Panc1 (cell line): ENCODE data around the gene SLC30A7. TPM values are rescaled to one million over a fixed set of nuclear protein-coding genes. Genes with fewer than 3 reads are reported as not detected.

ENCODE experiments used
- ATAC-seq: fragments of 200-7000 bp; cut with Tn5 transposase; 2 replicates; pipeline ENCODE4 v1.9.1; 2020; ENCODE audit warnings: mild to moderate bottlenecking, moderate library complexity
- BruUV-seq: library from RNA; stranded (reverse); fragments of 400-500 nt; replicated peaks from 2 replicates; lab custom pipeline; 2021; lab: Mats Ljungman, UMichigan
- CTCF ChIA-PET: fragments of 300-600 bp; sonication (Branson Sonifier 250); formaldehyde crosslinking; loops from one replicate; lab custom pipeline; 2022; ENCODE audit warnings: antibody characterized with exemption; lab: Charles Lee
- POLR2A ChIA-PET: fragments of 300-600 bp; sonication (Branson Sonifier 250); formaldehyde crosslinking; loops from one replicate; lab custom pipeline; 2022; ENCODE audit warnings: antibody characterized with exemption; lab: Charles Lee
- DNase-seq: peaks from one replicate; pipeline ENCODE4 v3.0.0-alpha.2; 2010; ENCODE audit warnings: low read depth, low spot score
- H3K27ac ChIP-seq: 2 replicates; pipeline ENCODE4 v1.5.1; 2011; ENCODE audit warnings: mild to moderate bottlenecking, low read length, inconsistent platforms
- H3K27me3 ChIP-seq: fragments of 200-500 bp; sonication (Bioruptor generic); 2 replicates; pipeline ENCODE4 v1.6.0; 2014; ENCODE audit warnings: low read length, inconsistent platforms; ENCODE audit not compliant: control insufficient read depth, insufficient read depth
- H3K36me3 ChIP-seq: fragments of 200-500 bp; sonication (Bioruptor generic); 2 replicates; pipeline ENCODE4 v1.5.1; 2014; ENCODE audit warnings: inconsistent platforms, mild to moderate bottlenecking, low read length, moderate library complexity; ENCODE audit not compliant: control insufficient read depth, insufficient read depth
- H3K4me1 ChIP-seq: 2 replicates; pipeline ENCODE4 v1.5.1; 2011; ENCODE audit warnings: inconsistent platforms, mild to moderate bottlenecking, low read length, moderate library complexity; ENCODE audit not compliant: control insufficient read depth, insufficient read depth
- H3K4me3 ChIP-seq, 2 experiments: 2 replicates each; pipeline ENCODE4 v1.5.1; 2011 to 2012; ENCODE audit warnings: low read depth in 2 of 2, low read length in 2 of 2, mild to moderate bottlenecking in 2 of 2, inconsistent platforms in 1 of 2, moderate library complexity in 1 of 2
- H3K9me3 ChIP-seq: fragments of 200-500 bp; sonication (Bioruptor generic); 2 replicates; pipeline ENCODE4 v1.5.1; 2014; ENCODE audit warnings: low read depth, mild to moderate bottlenecking, inconsistent platforms, low read length, moderate library complexity; ENCODE audit not compliant: control insufficient read depth, insufficient read depth
- CTCF ChIP-seq: fragments of 450-650 bp; IDR thresholded peaks from 2 replicates; pipeline ENCODE4 v1.5.1; 2017; ENCODE audit warnings: mild to moderate bottlenecking
- POLR2AphosphoS5 ChIP-seq: IDR thresholded peaks from 2 replicates; pipeline ENCODE4 v1.6.1; 2012; ENCODE audit warnings: mild to moderate bottlenecking, low read depth, low read length, moderate library complexity
- REST ChIP-seq, 2 experiments: IDR thresholded peaks; 2 replicates each; pipeline ENCODE4 v1.6.1; 2011 to 2012; ENCODE audit warnings: low read depth in 2 of 2, control low read depth in 1 of 2, low read length in 1 of 2, mild to moderate bottlenecking in 1 of 2, moderate library complexity in 1 of 2; ENCODE audit not compliant: insufficient read depth in 1 of 2
- SIN3A ChIP-seq: IDR thresholded peaks from 2 replicates; pipeline ENCODE4 v1.6.1; 2012; ENCODE audit warnings: low read depth, mild to moderate bottlenecking, low read length, moderate library complexity, borderline replicate concordance; ENCODE audit not compliant: insufficient read depth
- TCF7L2 ChIP-seq: IDR thresholded peaks from 2 replicates; pipeline ENCODE4 v1.6.1; 2011; ENCODE audit warnings: mild to moderate bottlenecking, low read depth, low read length, inconsistent platforms
- in situ Hi-C: cut with HindIII; loops from 2 replicates; pipeline ENCODE4 v1.10.0; 2016; ENCODE audit warnings: low sequenced_read_pairs, low pct_unique_long_range_greater_than_20kb
- intact Hi-C: fragments of 100-400 bp; cut with micrococcal nuclease; formaldehyde crosslinking; loops from one replicate; pipeline ENCODE4 v1.10.0; 2022; ENCODE audit not compliant: unreplicated experiment
- total RNA-seq: library from RNA; stranded (reverse); gene quantifications from one replicate; pipeline ENCODE4 v1.2.1, GENCODE V29; 2021; ENCODE audit not compliant: unreplicated experiment

Gene SLC30A7
- total RNA-seq, 1 experiment from 2014 or later, result 18.5 TPM

DNA sequence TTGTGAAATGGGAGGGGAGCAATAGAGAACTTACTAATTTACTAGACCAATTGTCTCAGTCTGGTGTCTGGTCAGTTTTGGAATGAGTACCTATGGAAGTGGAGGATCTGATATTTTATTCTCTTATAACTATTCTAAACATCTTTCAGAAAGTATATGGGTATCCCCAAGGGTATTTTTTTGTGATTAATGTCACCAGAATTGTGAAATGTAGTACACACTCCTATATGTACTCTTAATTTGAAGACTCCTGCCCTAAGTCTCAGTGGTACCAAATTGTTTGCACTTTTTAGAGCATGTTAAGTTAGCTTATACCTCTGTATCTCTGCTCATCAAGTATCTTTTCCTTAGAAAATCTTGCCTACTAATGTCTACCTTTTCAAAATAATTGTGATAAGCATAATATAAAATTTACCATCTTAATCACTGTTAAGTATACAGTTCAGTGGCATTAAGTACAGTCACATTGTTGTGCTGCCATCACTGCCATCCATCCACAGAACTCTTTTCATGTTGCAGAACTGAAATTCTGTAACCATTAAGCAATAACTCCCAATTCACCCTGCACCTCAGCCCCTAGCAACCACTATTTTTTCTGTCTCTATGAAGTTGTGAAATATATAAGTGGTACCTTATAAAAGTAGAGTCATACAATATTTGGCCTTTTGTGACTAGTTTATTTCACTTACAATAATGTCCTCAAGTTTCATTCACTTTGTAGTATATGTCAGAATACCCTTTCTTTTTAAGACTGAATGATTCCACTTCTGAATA, 40.5 kb downstream of the SLC30A7 start:
- in situ Hi-C loops (no loop called here), intact Hi-C loops (no loop called here)
- ChIA-PET CTCF (no interaction called here), POLR2A (no interaction called here)
- no peaks in the 10 kb centered on the region for H3K4me1 ChIP-seq
- H3K9me3 ChIP-seq, result no peaks in the 10 kb centered on the region
- no peaks in the 10 kb centered on the region for H3K36me3 ChIP-seq
- H3K27me3 ChIP-seq, result no peaks in the 10 kb centered on the region
- BruUV-seq, result no TSS peak
- no peak for ATAC-seq
- no peak for DNase-seq
- TF ChIP-seq SIN3A (no peak), TCF7L2 (no peak), CTCF (no peak), POLR2AphosphoS5 (no peak), REST (IDR thresholded peaks at IDR 0.05; ENCODE audit: insufficient read depth in 1 of 2, low read depth in 2 of 2, low read length in 1 of 2) (no peak)
- no peak overlapping the region for H3K27ac ChIP-seq
- no peak overlapping the region for H3K4me3 ChIP-seq

GRCh38 chr1:100941098-100941527, 45.2 kb downstream of the SLC30A7 start:
- no peak for TF ChIP-seq CTCF
- no peak for TF ChIP-seq TCF7L2
- no peak for TF ChIP-seq REST (IDR thresholded peaks at IDR 0.05; ENCODE audit: insufficient read depth in 1 of 2, low read depth in 2 of 2, low read length in 1 of 2)
- TF ChIP-seq SIN3A, result no peak
- no peak for TF ChIP-seq POLR2AphosphoS5
- in situ Hi-C loops, result no loop called here
- ChIA-PET POLR2A (no interaction called here), CTCF (no interaction called here)
- DNase-seq (no peak), ATAC-seq (no peak)
- Histone ChIP-seq H3K27ac (no peak overlapping the region), H3K4me3 (no peak overlapping the region), H3K27me3 (no peaks in the 10 kb centered on the region), H3K36me3 (no peaks in the 10 kb centered on the region), H3K9me3 (no peaks in the 10 kb centered on the region), H3K4me1 (no peaks in the 10 kb centered on the region)
- no TSS peak for BruUV-seq
- intact Hi-C loops, result no loop called here
